H1 (cell line): Measurements from ENCODE around the gene CNTROB.

Experiments
- CTCF ChIP-seq, 3 experiments: IDR thresholded peaks; 1 replicate in 2 of 3; 2 replicates in 1 of 3; pipeline versions ENCODE4 v1.5.1 to v1.6.1; 2011; ENCODE audit warnings: low read length in 3 of 3, mild to moderate bottlenecking in 3 of 3, inconsistent platforms in 2 of 3, low read depth in 1 of 3, moderate library complexity in 1 of 3; ENCODE audit not compliant: insufficient read depth in 1 of 3; ENCODE audit errors: control extremely low read depth in 1 of 3
- USF2 ChIP-seq: IDR thresholded peaks from 2 replicates; pipeline ENCODE4 v1.6.1; 2011; ENCODE audit warnings: low read length, improper control_type of control experiment

GRCh38 chr17:7887482-7888183 lies 44.4 kb upstream of the CNTROB start:
- no peak for TF ChIP-seq USF2
- TF ChIP-seq CTCF (IDR thresholded peaks at IDR 0.05; ENCODE audit: control extremely low read depth in 1 of 3, insufficient read depth in 1 of 3, low read depth in 1 of 3, low read length in 3 of 3), result no peak
